Activated CD4-positive, alpha-beta T cell treated with anti-CD3 and anti-CD28 coated beads, Interleukin-2, amount 50 U/mL, for 1 hour (primary cell): Measurements from ENCODE around the gene CPSF2.
A peak's percentile ranks its signal among the peaks of the same experiment; 100 is the strongest.

Experiments
- DNase-seq: peaks from one replicate; pipeline ENCODE4 v3.0.0-alpha.2; 2020

CPSF2 gene

DNA sequence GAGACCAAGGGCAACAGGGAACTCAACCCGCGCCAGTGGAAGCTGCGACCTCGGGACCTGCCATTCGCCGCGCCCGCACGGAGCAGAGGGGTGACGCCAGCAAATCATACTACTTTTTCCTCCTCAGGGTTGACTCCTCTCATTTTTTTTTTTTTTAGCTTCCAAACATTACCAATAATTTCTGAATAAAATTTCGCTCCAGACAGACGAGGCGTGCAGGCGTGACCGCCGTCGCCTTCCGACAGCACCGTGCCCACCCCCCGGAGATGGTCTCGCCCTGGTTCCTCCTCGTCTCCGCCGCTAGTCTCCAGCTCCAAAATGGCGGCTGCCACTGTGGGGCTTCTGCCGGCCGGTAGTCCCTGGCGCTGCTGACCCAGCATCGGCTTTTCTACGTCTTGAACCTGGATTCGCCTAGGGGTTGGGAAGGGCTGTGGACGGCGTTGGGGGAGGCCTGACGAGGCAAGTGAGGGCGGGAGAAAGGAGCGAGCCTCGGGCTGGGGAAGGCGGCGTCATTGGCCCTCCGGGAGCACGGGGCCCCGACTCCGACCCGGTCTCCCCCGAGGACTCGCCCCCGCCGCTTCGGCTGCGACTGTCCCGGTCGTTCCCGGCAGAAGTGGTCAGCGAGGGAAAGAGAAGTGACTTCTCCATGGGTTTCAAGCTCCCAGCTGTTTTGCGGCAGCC is at the start of gene CPSF2, which contains the start of gene NDUFB1:
TSS of gene CPSF2 (plus strand) at position 300 of the 681 bp plus-strand sequence. CDS start 9,016 bp downstream, outside the sequence.
TSS of gene NDUFB1 (minus strand) at position 37 of the 681 bp plus-strand sequence. CDS start 4,069 bp downstream, outside the sequence.
- DNase-seq, result peak; percentile 84

GRCh38 chr14:92074555-92074954 is 47.2 kb upstream of the CPSF2 start:
- DNase-seq, result no peak

DNA sequence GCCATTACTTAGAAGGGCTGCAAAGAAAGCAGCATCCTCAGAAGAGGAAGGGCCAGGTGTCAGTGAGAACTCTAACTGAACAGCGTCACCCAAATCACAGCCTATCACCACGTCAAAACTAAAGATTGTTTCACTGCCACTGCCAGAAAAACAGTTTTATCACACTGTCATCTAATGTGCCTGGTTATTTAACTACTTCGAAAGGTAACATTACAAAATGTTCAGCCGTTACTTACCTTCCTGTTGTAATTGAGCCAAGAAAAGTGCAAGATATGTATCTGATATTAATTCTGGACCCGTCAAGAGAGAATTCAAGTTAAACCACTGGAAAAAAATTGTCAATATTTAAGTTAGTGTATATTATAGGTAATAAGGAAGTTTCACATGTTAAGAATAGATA is 33.3 kb upstream of the CPSF2 start:
- DNase-seq, result no peak

DNA sequence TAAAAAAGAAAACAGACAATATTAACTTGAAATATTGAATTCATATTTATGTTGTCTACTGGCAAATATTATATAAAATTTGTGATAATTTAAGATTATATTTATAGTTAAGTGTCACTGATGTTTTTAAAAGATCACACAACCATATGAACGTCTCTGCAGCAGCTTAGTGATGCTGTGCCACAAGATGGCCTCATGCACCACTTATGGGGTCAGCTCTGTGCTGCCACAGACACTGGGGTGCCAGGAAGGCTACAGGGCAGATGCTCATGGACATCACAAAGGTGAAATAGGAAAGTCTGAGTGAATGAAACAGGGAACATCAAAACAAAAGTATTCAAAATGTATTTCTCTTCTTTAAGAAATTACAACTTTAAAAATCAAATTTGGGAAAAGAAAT is 28.4 kb upstream of the CPSF2 start:
- DNase-seq, result no peak

DNA sequence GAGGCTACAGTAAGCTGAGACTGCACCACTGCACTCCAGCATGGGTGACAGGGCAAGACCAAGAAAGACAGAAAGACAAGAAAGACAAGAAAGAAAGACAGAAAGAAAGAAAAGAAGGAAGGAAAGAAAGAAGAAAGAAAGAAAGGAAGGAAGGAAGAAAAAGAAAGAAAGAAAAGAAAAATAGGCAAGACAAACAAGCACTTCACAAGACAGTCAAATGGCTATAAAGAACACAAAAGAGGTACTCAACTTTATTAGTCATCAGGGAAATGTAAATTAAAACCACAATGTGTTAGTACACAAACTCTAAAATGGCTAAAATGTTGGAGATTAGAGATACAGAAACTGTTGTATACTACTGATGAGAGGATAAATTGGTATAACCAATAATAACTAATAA is 22.0 kb upstream of the CPSF2 start:
- no peak for DNase-seq

GRCh38 chr14:92103363-92103989 is 18.3 kb upstream of the CPSF2 start:
- no peak for DNase-seq

- DNase-seq, result no peak
Observed at GRCh38 chr14:92105073-92105892, 16.5 kb upstream of the CPSF2 start.

DNA sequence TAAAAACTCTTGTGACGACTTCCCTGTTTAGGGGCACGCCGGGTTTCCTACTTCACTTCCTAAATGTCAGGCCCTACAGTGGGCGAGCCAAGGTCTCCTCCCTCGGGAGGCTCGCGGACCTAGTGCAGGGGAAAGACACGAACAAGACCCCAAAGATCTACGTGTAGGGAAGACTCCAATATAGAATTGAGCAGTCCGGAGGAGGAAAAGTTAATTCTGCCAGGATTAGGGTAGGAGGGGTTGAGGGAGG is 16.0 kb upstream of the CPSF2 start:
- DNase-seq, result no peak

- DNase-seq, result peak; percentile 93
Observed at GRCh38 chr14:92106143-92106926, 15.4 kb upstream of the CPSF2 start, which contains the start of gene ATXN3. Gene ATXN3 (minus strand): TSS chr14:92106582. CDS start chr14:92106552, 30 bp downstream.

DNA sequence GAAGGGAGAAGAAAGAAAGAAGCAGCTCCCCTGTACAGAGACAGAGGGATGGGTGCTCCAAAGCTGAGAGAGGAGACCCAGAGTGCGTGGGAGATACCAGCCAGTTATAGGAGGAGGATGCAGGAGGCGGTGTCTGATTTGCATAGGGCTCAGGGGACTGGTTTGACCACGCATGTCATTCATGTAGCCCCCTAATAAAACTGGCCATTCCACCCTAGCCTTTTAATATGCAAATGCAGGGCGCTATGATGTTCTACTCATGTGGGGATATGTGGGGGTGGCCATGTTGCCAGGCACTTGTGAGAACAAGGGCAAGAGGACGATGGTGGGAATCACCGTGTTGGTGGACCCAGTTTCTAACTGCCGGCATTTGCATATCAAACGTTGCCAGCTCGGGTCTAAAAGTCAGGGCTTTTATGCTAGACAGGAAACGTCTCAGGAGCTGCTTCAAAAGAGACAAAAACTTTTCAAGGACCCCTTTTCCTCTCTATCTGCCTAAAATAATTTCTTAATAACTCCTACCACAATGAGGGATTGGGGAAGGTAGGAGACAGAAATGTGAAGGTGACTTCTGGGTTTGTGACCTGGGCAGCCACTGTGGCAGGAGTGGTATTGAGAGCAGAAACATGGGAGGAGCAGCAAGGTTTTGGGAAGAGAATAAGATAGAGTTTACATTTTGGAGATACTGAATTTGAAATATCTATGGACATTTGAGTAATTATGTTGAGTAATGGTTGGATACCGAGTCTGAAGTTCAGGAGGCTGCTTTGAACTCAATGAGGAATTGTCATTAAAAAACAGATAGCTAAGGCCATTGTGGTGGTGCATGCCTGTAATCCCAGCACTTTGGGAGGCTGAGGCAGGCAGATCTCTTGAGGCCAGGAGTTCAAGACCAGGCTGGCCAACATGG is 13.2 kb upstream of the CPSF2 start:
- DNase-seq, result no peak

GRCh38 chr14:92109490-92109889 is 12.3 kb upstream of the CPSF2 start:
- no peak for DNase-seq

GRCh38 chr14:92121207-92121669 is 531 bp upstream of the CPSF2 start:
- DNase-seq, result peak; percentile 9

- peak; percentile 12 for DNase-seq
Observed at GRCh38 chr14:92122351-92122677, 545 bp downstream of the CPSF2 start.

DNA sequence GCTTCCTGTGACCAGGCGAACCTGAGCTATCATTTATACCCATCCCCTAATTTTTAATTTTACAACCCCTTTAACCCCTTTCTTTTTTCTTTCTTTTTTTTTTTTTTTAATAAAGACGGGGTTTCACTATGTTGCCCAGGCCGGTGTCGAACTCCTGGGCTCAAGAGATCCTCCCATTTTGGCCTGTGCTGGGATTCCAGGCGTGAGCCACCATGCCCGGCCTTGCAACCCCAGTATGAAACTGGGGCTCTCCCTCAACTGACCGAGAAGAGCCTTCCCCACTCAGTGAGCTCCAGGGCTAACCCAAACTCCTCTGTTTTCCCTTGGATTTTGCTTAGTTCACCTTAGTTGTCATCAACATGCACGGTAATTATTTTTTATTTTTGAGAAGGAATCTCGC is 992 bp downstream of the CPSF2 start:
- DNase-seq, result no peak

DNA sequence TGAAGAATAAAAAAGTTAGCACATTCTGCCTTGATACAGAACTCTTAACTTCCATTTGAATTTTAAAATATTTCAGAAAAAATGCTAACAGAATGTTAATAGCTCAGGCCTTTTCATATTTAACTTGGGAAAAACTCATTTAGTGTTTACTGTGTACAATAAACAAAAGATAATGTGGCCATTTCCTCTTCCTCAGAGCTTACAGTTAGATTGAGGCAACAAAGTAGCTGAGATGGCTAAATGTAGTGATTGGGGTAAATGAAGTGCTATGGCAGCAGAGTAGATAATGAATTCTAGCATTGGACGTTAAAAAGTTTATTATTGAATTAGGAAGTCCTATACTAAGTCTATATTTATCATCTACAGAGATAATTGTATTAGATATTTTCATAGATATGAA is 12.7 kb downstream of the CPSF2 start:
- no peak for DNase-seq

GRCh38 chr14:92135269-92135668 is 13.5 kb downstream of the CPSF2 start:
- DNase-seq, result no peak

GRCh38 chr14:92143309-92143708 is 21.5 kb downstream of the CPSF2 start:
- DNase-seq, result no peak

DNA sequence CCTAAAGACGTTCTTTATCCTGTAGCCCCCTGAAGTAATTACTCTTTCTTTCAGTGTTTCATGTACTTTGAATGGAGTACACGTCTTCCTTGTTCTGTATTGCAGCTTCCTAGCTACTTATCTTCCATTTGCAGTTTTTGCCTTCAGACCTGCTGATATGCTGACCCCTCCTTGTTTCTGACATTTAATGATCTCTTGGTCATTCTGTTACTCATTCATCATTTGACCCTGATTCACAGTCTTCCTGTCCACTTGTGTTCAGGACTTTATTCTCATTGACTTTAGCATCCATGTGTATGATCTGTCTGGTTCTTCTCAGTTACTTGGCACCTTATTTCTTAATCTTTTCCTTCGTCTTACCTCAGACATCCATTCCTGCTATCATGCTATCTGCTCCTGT is 22.2 kb downstream of the CPSF2 start:
- DNase-seq, result no peak

DNA sequence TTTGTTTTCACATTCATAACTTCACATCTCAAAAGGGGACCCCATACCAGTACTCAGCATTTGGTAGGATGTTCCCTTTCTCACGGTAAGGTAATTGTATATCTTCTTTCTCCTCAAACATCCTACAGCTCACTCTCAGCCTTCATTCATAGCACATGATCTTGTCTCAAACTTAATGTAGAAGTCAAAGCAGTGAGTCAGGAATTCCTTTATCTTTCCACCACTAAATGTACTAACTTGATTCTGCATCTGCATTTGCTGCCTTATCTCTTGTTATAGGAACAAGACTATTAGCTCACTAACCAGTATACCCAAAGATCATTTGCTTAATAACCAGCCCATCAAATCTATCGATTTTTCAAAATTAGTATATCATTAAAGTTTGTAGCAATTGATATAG is 22.9 kb downstream of the CPSF2 start:
- no peak for DNase-seq

GRCh38 chr14:92153581-92153980 is 31.8 kb downstream of the CPSF2 start:
- no peak for DNase-seq

DNA sequence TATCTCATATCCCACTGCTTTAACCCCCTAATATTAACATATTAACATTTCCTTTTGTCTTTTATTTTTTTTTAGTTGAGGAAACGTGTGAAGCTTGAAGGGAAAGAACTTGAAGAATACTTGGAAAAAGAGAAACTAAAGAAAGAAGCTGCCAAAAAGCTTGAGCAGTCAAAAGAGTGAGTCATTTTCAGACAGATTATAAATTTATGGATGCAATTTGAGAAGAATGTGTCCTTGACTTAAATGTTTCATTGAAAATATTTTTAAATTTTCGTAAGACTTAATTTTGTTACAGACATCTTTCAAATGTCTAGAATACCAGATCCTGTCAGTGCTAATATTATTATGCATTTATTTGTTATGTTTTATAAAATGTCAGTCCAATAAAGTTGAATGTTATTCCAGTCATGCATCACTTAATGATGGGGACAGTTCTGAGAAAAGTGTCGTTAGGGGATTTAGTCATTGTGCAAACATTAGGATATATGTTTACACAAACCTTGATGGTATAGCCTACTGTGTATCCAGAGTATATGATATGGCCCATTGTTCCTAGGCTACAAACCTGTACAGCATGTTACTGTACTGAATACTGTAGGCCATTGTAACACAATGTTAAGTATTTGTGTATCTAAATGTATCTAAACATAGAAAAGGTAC is 32.6 kb downstream of the CPSF2 start:
- no peak for DNase-seq

GRCh38 chr14:92160619-92161018 is 38.9 kb downstream of the CPSF2 start:
- no peak for DNase-seq
